GOT3 (cell line): ENCODE measurements around the gene IGSF10.

Experiments used
- DNase-seq: peaks from one replicate; lab custom pipeline; 2025; ENCODE audit warnings: mixed read lengths; lab: John Stamatoyannopoulos, UW

The IGSF10 gene

DNA sequence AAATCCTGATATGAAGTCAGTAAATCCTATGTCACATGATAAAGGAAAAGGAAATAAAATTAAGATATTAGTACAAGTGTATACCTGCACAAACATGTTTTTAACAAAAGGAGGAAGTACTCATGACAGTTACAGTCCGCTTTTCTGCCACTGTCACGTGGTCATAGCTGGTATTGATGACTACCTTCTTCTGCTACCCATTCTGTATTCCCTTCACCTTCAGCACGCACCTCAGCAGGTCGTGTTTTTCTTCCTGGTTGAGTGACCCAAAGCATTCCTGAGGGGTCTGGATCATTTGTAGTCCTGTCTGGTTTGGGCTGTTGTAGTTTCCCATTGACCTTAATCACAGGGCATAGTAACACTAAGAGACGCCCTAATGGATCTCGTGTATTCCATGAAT, 41.1 kb downstream of the IGSF10 start:
- no peak for DNase-seq

GRCh38 chr3:151415289-151415688, 45.6 kb downstream of the IGSF10 start:
- no peak for DNase-seq

GRCh38 chr3:151412989-151413388, 47.9 kb downstream of the IGSF10 start:
- no peak for DNase-seq
